Adrenal gland (tissue), 12 donors: ENCODE measurements around the gene GRPEL1. TPM values are rescaled to one million over a fixed set of nuclear protein-coding genes. Genes with fewer than 3 reads are reported as not detected.
A peak's percentile ranks its signal among the peaks of the same experiment; 100 is the strongest.

Experiments
- DNase-seq, 7 donors: peaks; one replicate each; pipeline ENCODE4 v3.0.0-alpha.2; 2019 to 2020
- H3K27ac ChIP-seq, 5 donors: fragments of 200-600 bp; sonication (generic) in 4 of 5; 1 replicate in 3 of 5; 2 replicates in 2 of 5; pipeline versions ENCODE4 v1.5.1 to v1.8.0; 2016 to 2020; ENCODE audit warnings: mild to moderate bottlenecking in 1 of 5
- H3K27me3 ChIP-seq: fragments of 200-600 bp; 2 replicates; pipeline ENCODE4 v1.8.0; 2021
- H3K36me3 ChIP-seq, 2 donors: fragments of 200-600 bp; replicated peaks in 1 of 2; 1 replicate in 1 of 2; 2 replicates in 1 of 2; pipeline versions ENCODE4 v1.5.1 to v1.8.0; 2018 to 2022
- H3K4me1 ChIP-seq, 2 donors: fragments of 200-600 bp; replicated peaks in 1 of 2; 1 replicate in 1 of 2; 2 replicates in 1 of 2; pipeline versions ENCODE4 v1.5.1 to v1.8.0; 2018 to 2021
- H3K4me3 ChIP-seq, 4 donors: fragments of 200-600 bp; sonication (generic) in 3 of 4; one replicate each; pipeline ENCODE4 v1.5.1; 2016 to 2018
- H3K9me3 ChIP-seq, 3 donors: fragments of 200-600 bp; sonication (generic) in 1 of 3; replicated peaks in 1 of 3; 1 replicate in 2 of 3; 2 replicates in 1 of 3; pipeline versions ENCODE4 v1.5.1 to v1.8.0; 2016 to 2021
- CTCF ChIP-seq, 6 experiments: fragments of 450-650 bp in 4 of 6; fragments of 200-600 bp in 2 of 6; sonication (generic) in 1 of 6; IDR thresholded peaks; 1 replicate in 5 of 6; 2 replicates in 1 of 6; pipeline versions ENCODE4 v1.5.1 to v1.8.0; 2016 to 2021; ENCODE audit warnings: antibody characterized with exemption in 6 of 6, mild to moderate bottlenecking in 2 of 6, moderate library complexity in 1 of 6
- POLR2A ChIP-seq, 2 donors: fragments of 450-650 bp; IDR thresholded peaks; one replicate each; pipeline ENCODE4 v1.6.1; 2017; ENCODE audit warnings: antibody characterized with exemption in 2 of 2, mild to moderate bottlenecking in 2 of 2, moderate library complexity in 1 of 2
- WGBS, 4 donors: extraction: QIAGEN DNeasy Blood & Tissue Kit in 2 of 4; methylation state at CpG; one replicate each; pipeline versions ENCODE4 v1.1.5 to v1.1.7; 2013 to 2017; 5-methylcytosine and 5-hydroxymethylcytosine counted together
- intact Hi-C, 2 donors: fragments of 100-400 bp; cut with DNase I; formaldehyde crosslinking; loops; one replicate each; pipeline versions ENCODE4 v1.14.1 to v1.15.0; 2022 to 2023
- polyA plus RNA-seq, 3 donors: library from polyadenylated mRNA; stranded (reverse); fragments of 200-250 nt in 2 of 3; fragments of 350-450 nt in 1 of 3; fragmentation: Illumina TruSeq in 1 of 3; extraction: RNeasy Lipid Tissue Mini Kit (QIAGEN cat#74804) in 1 of 3; gene quantifications; one replicate each; pipeline ENCODE4 v1.2.3, GENCODE V29; 2013 to 2014
- total RNA-seq, 9 donors: library from RNA; depleted of rRNA in 4 of 9; stranded (reverse); fragments of >200 nt in 4 of 9; fragments of 120-200 nt in 1 of 9; fragmentation: NEBNext Ultra II Directional in 1 of 9; extraction: Animal tissue kit (Norgen Biotek cat#: 25700) in 1 of 9; gene quantifications; one replicate each; pipeline versions ENCODE4 v1.1.0 to v1.2.4, GENCODE V29; 2013 to 2023
- donor health status: healthy with polysubstance abuse.
- donor health status: Bipolar disorder and iron deficiency.
- donor health status: DM: yes; HTN: yes; CAD: no.
- donor health status: DM: no; HTN: no; CAD: no.
- donor health status: DM: no; HTN: no; CAD: no.
- donor health status: DM: yes; HTN: yes; CAD: no.

GRPEL1 gene
- total and polyA plus RNA-seq, 12 donors, result 35.8 to 439 (median 80.0) TPM

GRCh38 chr4:7015383-7016035 lies 52.4 kb downstream of the GRPEL1 start:
- intact Hi-C loops, result no loop called here
- peaks cover 0 to 77% of the 10 kb centered on the region in 2 donors for H3K36me3 ChIP-seq

DNA sequence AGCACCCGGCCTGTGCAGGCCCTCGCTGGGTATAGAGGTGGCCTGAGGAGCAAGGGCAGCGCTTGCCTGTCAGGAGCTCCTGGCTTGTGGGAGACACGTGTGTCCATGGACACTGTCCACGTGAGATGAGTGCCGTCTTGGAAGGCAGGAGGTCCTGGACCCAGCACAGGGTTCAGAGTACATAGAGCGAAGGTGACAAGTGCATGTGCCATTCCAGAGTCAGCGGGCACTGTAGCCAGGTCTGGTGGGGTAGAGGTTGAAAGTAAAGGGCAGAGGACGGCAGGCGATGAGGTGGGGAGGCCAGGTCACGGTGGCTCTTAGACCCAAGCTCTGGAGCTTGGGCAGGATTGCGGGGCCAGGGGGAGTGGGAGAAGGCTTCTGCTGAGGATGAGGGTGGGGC lies 53.0 kb downstream of the GRPEL1 start:
- intact Hi-C loops, result no loop called here
- no peak overlapping the region for H3K4me3 ChIP-seq
- peaks cover 6 to 14% of the 10 kb centered on the region in 2 donors for H3K4me1 ChIP-seq
- 94 to 99% (median 97%) methylated on average over 10 to 12 of the region's 12 CpGs for WGBS, 4 donors
- H3K27me3 ChIP-seq, result no peaks in the 10 kb centered on the region
- H3K36me3 ChIP-seq, result peaks cover 0 to 84% of the 10 kb centered on the region in 2 donors
- no peak for TF ChIP-seq CTCF (IDR thresholded peaks at IDR 0.05)
- no peak for TF ChIP-seq POLR2A (IDR thresholded peaks at IDR 0.05)
- no peak for DNase-seq
- no peaks in the 10 kb centered on the region for H3K9me3 ChIP-seq
- H3K27ac ChIP-seq, result peak overlapping the region in 1 of 5 donors; percentile 77

More at GRCh38 chr4:7015383-7016035, 52.4 kb downstream of the GRPEL1 start:
- no peaks in the 10 kb centered on the region for H3K9me3 ChIP-seq
- WGBS, 4 donors, result 52 to 82% (median 66%) methylated on average over 5 to 12 of the region's 12 CpGs
- peaks cover 6 to 12% of the 10 kb centered on the region in 2 donors for H3K4me1 ChIP-seq
- no peak overlapping the region for H3K4me3 ChIP-seq
- H3K27ac ChIP-seq, result peak overlapping the region in 4 of 5 donors; percentile 16 to 77 (median 65)
- H3K27me3 ChIP-seq, result no peaks in the 10 kb centered on the region
- peak in 4 of 7 donors; percentile 49 to 60 (median 54) for DNase-seq
- TF ChIP-seq CTCF (IDR thresholded peaks at IDR 0.05) (no peak), POLR2A (IDR thresholded peaks at IDR 0.05) (no peak)

- TF ChIP-seq POLR2A (IDR thresholded peaks at IDR 0.05) (no peak), CTCF (IDR thresholded peaks at IDR 0.05) (no peak)
- no peaks in the 10 kb centered on the region for H3K9me3 ChIP-seq
- DNase-seq, result no peak
- peaks cover 0 to 89% of the 10 kb centered on the region in 2 donors for H3K36me3 ChIP-seq
- intact Hi-C loops, result no loop called here
- peaks cover 10 to 31% of the 10 kb centered on the region in 2 donors for H3K4me1 ChIP-seq
- 81 to 91% (median 89%) methylated on average over 10 to 11 of the region's 11 CpGs for WGBS, 4 donors
- no peaks in the 10 kb centered on the region for H3K27me3 ChIP-seq
- no peak overlapping the region for H3K27ac ChIP-seq
- H3K4me3 ChIP-seq, result no peak overlapping the region
Measured at GRCh38 chr4:7013175-7013574, 54.7 kb downstream of the GRPEL1 start.

GRCh38 chr4:7009564-7009963 lies 58.3 kb downstream of the GRPEL1 start:
- 75 to 78% (median 76%) methylated on average over 5 of the region's 5 CpGs for WGBS, 4 donors
- H3K27ac ChIP-seq, result peak overlapping the region in 2 of 5 donors; percentile 73 to 83
- no peak overlapping the region for H3K4me3 ChIP-seq
- H3K27me3 ChIP-seq, result no peaks in the 10 kb centered on the region
- peaks cover 0 to 77% of the 10 kb centered on the region in 2 donors for H3K36me3 ChIP-seq
- peaks cover 16 to 36% of the 10 kb centered on the region in 2 donors for H3K4me1 ChIP-seq
- intact Hi-C loops, result no loop called here
- H3K9me3 ChIP-seq, result no peaks in the 10 kb centered on the region
- DNase-seq, result no peak
- TF ChIP-seq CTCF (IDR thresholded peaks at IDR 0.05) (no peak), POLR2A (IDR thresholded peaks at IDR 0.05) (no peak)

Other genes with a start within 250 kb of the GRPEL1 start
- gene TBC1D14, start 158.2 kb downstream of the GRPEL1 start, total RNA-seq, result 100 to 1,000 TPM in 2 of 9 donors, 10 to 100 TPM in 7; 74.9 to 110 (median 84.3) TPM
- 10 to 100 TPM; 24.9 to 54.0 (median 28.2) TPM for gene TBC1D14, start 158.2 kb downstream of the GRPEL1 start, polyA plus RNA-seq
- 10 to 100 TPM; 17.2 to 60.8 (median 32.6) TPM for gene TADA2B, start 24.7 kb downstream of the GRPEL1 start, total RNA-seq
- gene TADA2B, start 24.7 kb downstream of the GRPEL1 start, polyA plus RNA-seq, result 10 to 100 TPM; 13.3 to 26.6 (median 14.9) TPM
- 10 to 100 TPM in 1 of 9 donors, 1 to 10 TPM in 8; 1.1 to 15.5 (median 1.5) TPM for gene SORCS2, start 124.5 kb upstream of the GRPEL1 start, total RNA-seq
- 1 to 10 TPM in 2 of 3 donors, under 1 TPM in 1; 0.67 to 1.3 (median 1.3) TPM for gene SORCS2, start 124.5 kb upstream of the GRPEL1 start, polyA plus RNA-seq